Karpas-422 (cell line): ENCODE measurements around the gene KCNQ5. TPM values are rescaled to one million over a fixed set of nuclear protein-coding genes. Genes with fewer than 3 reads are reported as not detected.

Experiments used
- DNase-seq: peaks from one replicate; pipeline ENCODE4 v3.0.0-alpha.2; 2015
- H2AFZ ChIP-seq: fragments of 200-600 bp; sonication (generic); 2 replicates; pipeline ENCODE4 v1.6.1; 2014; ENCODE audit warnings: antibody characterized with exemption, low read length, mixed read lengths
- H3K27ac ChIP-seq: fragments of 200-600 bp; sonication (generic); 2 replicates; pipeline ENCODE4 v1.5.1; 2014; ENCODE audit warnings: mild to moderate bottlenecking, low read length, moderate library complexity
- H3K27me3 ChIP-seq: fragments of 200-600 bp; sonication (generic); 2 replicates; pipeline ENCODE4 v1.6.1; 2014; ENCODE audit warnings: low read length, mixed read lengths
- H3K36me3 ChIP-seq: fragments of 200-600 bp; sonication (generic); 2 replicates; pipeline ENCODE4 v1.6.1; 2014; ENCODE audit warnings: low read length, mixed read lengths; ENCODE audit not compliant: insufficient read depth
- H3K4me1 ChIP-seq: fragments of 200-600 bp; sonication (generic); 2 replicates; pipeline ENCODE4 v1.6.1; 2014; ENCODE audit warnings: mild to moderate bottlenecking, low read length, mixed read lengths
- H3K4me2 ChIP-seq: fragments of 200-600 bp; sonication (generic); 2 replicates; pipeline ENCODE4 v1.6.1; 2014; ENCODE audit warnings: low read length, low read depth, mild to moderate bottlenecking; ENCODE audit not compliant: poor library complexity, severe bottlenecking
- H3K4me3 ChIP-seq: fragments of 200-600 bp; sonication (generic); 2 replicates; pipeline ENCODE4 v1.5.1; 2014; ENCODE audit warnings: mild to moderate bottlenecking, antibody characterized with exemption, low read length, mixed read lengths
- H3K79me2 ChIP-seq: fragments of 200-600 bp; sonication (generic); 2 replicates; pipeline ENCODE4 v1.6.1; 2014; ENCODE audit warnings: mild to moderate bottlenecking, low read length, mixed read lengths
- H3K9ac ChIP-seq: fragments of 200-600 bp; sonication (generic); 2 replicates; pipeline ENCODE4 v1.6.0; 2014; ENCODE audit warnings: low read length
- H3K9me2 ChIP-seq: fragments of 200-600 bp; sonication (generic), shearing (Covaris generic); replicated peaks from 2 replicates; pipeline ENCODE4 v1.6.0; 2014; ENCODE audit warnings: mild to moderate bottlenecking, low read length, moderate library complexity; ENCODE audit not compliant: insufficient read depth
- H3K9me3 ChIP-seq: fragments of 300-700, 200-600 bp; sonication (generic); 2 replicates; pipeline ENCODE4 v1.6.1; 2014; ENCODE audit warnings: low read length, mixed read lengths
- H4K20me1 ChIP-seq: fragments of 200-600 bp; sonication (generic); 2 replicates; pipeline ENCODE4 v1.6.1; 2014; ENCODE audit warnings: mild to moderate bottlenecking, antibody characterized with exemption, low read length, low read depth; ENCODE audit not compliant: insufficient read depth
- total RNA-seq: library from RNA; depleted of rRNA; stranded (reverse); fragments of >200 nt; shearing (Covaris generic); gene quantifications from 2 replicates; pipeline ENCODE4 v1.2.3, GENCODE V29; 2014; ENCODE audit warnings: low replicate concordance

The KCNQ5 gene
- total RNA-seq, 1 experiment from 2014 or later: 50.5 TPM

DNA sequence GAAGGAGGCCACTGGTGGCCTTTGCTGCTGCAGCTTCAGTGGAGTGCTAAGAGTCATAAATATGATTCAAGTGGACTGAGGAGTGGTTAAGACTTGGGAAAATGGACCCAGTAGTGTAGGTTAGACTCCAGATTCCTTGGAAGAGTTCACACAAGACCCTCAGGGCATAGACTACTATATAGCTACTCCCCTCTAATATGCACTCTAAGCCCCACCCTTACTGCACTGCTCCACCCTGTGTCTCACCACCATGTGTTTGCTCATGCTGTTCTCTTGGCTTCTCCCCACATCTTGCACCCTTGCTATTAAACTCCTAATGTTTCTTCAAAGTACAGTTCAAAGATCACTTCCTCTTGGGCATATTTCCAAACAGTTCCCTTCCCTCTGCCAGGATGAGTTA lies 5.7 kb downstream of the KCNQ5 start:
- Histone ChIP-seq H3K4me1 (peaks cover 33% of the 10 kb centered on the region), H2AFZ (no peak overlapping the region), H3K9me2 (no peaks in the 10 kb centered on the region), H3K27me3 (no peaks in the 10 kb centered on the region), H3K27ac (no peak overlapping the region), H3K4me3 (no peak overlapping the region), H3K36me3 (peaks cover 54% of the 10 kb centered on the region), H3K4me2 (no peak overlapping the region), H3K79me2 (peaks cover 99% of the 10 kb centered on the region), H4K20me1 (no peaks in the 10 kb centered on the region), H3K9me3 (no peaks in the 10 kb centered on the region), H3K9ac (no peak overlapping the region)
- no peak for DNase-seq

DNA sequence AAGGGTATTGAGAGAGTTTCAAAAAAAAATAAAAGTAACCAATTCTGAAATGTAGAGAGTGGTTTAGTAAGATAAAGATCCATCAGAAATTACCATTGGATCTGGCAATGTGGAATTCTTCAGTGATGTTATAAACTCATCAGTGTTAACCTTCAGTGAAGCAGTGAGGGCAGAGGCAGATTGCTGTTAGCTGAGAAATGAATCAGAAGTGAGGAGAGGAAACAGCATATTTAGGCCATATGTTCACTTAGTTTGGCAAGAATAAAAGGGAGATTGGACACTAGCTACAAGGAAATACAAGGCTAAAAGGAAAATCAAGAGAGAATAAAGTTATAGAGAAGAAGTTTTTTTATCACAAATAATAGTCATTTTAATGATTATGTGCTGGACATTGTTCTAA lies 9.6 kb downstream of the KCNQ5 start:
- Histone ChIP-seq H3K36me3 (peaks cover 46% of the 10 kb centered on the region), H3K4me2 (no peak overlapping the region), H3K27me3 (no peaks in the 10 kb centered on the region), H4K20me1 (no peaks in the 10 kb centered on the region), H3K4me3 (no peak overlapping the region), H3K27ac (no peak overlapping the region), H3K79me2 (peaks cover 99% of the 10 kb centered on the region), H3K9ac (no peak overlapping the region), H3K9me2 (no peaks in the 10 kb centered on the region), H3K9me3 (no peaks in the 10 kb centered on the region), H3K4me1 (peaks cover 28% of the 10 kb centered on the region), H2AFZ (no peak overlapping the region)
- no peak for DNase-seq

DNA sequence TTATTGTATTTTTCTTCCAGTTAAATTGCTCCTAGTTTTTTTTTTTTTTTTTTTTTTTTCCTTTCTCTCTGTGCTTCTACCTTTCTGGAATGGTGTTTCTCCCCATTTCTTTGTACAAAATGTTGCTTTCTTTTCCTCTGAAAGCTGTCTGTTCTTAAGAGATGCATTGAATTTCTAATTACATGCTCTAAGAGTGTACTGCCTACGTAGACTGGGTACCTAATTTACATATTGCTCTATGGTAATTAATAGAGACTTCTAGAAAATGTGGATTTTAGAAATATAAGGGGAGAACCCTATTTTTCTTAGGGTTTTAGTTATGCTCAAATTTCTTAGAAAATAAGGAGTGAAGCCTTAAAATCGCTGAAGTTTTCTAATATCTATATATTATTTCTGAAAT lies 13.8 kb downstream of the KCNQ5 start:
- Histone ChIP-seq H2AFZ (no peak overlapping the region), H3K4me2 (peak overlapping the region; percentile 47), H3K9ac (no peak overlapping the region), H3K9me3 (no peaks in the 10 kb centered on the region), H3K9me2 (no peaks in the 10 kb centered on the region), H3K79me2 (peaks cover 99% of the 10 kb centered on the region), H4K20me1 (no peaks in the 10 kb centered on the region), H3K27ac (peak overlapping the region; percentile 46), H3K27me3 (no peaks in the 10 kb centered on the region), H3K4me1 (peaks cover 49% of the 10 kb centered on the region), H3K4me3 (no peak overlapping the region), H3K36me3 (peaks cover 29% of the 10 kb centered on the region)
- DNase-seq: no peak

DNA sequence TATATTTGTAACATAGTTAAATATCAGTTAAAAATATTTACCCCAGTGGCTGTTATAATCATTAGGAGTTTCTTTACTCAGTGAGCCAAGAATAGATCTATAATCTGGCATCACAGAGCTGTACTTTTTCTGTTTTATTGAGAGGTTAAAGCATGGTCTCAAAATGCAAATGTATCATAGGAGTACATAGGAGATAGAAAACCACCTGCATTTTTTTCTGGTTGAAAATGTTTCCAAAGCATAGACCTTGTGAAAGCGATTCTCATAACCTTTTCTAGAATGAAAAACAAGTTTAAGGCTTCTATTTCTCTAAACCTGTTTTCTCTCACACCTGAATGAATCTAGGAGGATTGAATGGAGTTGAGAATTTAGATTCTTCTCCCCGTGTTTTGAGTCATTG lies 14.4 kb downstream of the KCNQ5 start:
- H3K9me3 ChIP-seq: no peaks in the 10 kb centered on the region
- no peak for DNase-seq
- H3K9me2 ChIP-seq: no peaks in the 10 kb centered on the region
- peaks cover 99% of the 10 kb centered on the region for H3K79me2 ChIP-seq
- peak overlapping the region; percentile 46 for H3K27ac ChIP-seq
- H3K4me1 ChIP-seq: peaks cover 55% of the 10 kb centered on the region
- peaks cover 23% of the 10 kb centered on the region for H3K36me3 ChIP-seq
- H3K4me2 ChIP-seq: peak overlapping the region; percentile 47
- no peak overlapping the region for H3K4me3 ChIP-seq
- no peak overlapping the region for H2AFZ ChIP-seq
- no peak overlapping the region for H3K9ac ChIP-seq
- H3K27me3 ChIP-seq: no peaks in the 10 kb centered on the region
- no peaks in the 10 kb centered on the region for H4K20me1 ChIP-seq

DNA sequence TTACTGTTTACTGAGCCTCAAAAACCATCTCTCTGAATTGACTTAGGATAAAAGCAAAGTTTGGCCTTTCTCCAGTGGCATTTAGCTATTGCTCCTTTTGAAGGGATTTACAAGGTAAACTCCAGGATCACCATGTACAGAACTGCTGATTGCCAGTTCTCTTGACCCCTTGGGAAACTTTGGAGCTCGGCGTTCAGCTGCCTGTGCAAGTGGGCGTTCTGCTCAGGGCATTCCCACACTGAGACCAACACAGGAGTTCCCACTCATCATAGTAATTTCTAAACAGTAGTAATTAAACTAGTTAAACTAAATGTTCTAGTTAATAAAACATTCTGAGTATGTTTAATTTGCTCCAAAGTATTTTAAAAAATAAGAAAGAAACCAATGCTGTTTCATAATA lies 14.9 kb downstream of the KCNQ5 start:
- H3K36me3 ChIP-seq: peaks cover 20% of the 10 kb centered on the region
- no peak overlapping the region for H2AFZ ChIP-seq
- no peaks in the 10 kb centered on the region for H3K9me3 ChIP-seq
- H3K4me3 ChIP-seq: no peak overlapping the region
- DNase-seq: no peak
- no peaks in the 10 kb centered on the region for H4K20me1 ChIP-seq
- H3K27me3 ChIP-seq: no peaks in the 10 kb centered on the region
- H3K4me2 ChIP-seq: no peak overlapping the region
- H3K4me1 ChIP-seq: peaks cover 59% of the 10 kb centered on the region
- H3K79me2 ChIP-seq: peaks cover 99% of the 10 kb centered on the region
- no peak overlapping the region for H3K9ac ChIP-seq
- peak overlapping the region; percentile 46; the same call in 1 of the 2 replicates for H3K27ac ChIP-seq
- H3K9me2 ChIP-seq: no peaks in the 10 kb centered on the region

DNA sequence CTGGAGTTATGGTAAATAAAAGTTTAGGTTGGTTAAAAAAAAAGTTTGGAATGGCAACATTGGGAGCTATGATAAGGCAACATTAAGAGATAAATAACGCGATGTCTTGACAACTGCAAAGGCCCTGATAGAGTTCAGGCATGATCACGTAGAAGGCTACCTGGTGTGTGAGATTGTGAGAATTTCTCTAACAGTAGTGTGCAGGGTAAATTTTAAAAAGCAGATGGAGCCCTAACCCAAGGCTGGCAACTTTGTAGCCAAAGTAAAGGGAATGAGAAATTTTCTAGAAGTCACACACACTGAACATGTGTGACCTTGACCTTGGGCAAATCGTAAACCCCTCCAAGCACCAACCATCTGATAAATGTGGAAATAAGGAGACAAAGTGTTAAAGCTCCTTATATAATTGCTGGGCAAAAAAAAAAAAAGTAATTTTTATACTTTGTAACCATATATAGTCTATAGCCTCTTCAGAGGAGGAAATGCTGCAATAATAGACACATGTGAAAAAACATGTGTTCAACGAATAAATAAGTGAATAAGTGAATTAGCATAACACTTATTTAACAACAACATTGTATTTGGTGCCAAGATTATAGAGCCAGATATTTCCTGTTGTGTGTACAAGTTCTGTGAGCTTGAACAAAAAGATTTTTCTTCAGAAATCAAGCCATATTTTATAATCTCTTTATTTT lies 18.2 kb downstream of the KCNQ5 start:
- no peak overlapping the region for H3K27ac ChIP-seq
- no peak overlapping the region for H3K9ac ChIP-seq
- no peak overlapping the region for H3K4me2 ChIP-seq
- no peak for DNase-seq
- no peaks in the 10 kb centered on the region for H3K9me3 ChIP-seq
- H3K36me3 ChIP-seq: peaks cover 19% of the 10 kb centered on the region; the same call in 1 of the 2 replicates
- no peaks in the 10 kb centered on the region for H4K20me1 ChIP-seq
- H3K27me3 ChIP-seq: no peaks in the 10 kb centered on the region
- H3K9me2 ChIP-seq: no peaks in the 10 kb centered on the region
- H3K4me1 ChIP-seq: peaks cover 63% of the 10 kb centered on the region
- H2AFZ ChIP-seq: no peak overlapping the region
- H3K4me3 ChIP-seq: no peak overlapping the region
- H3K79me2 ChIP-seq: peaks cover 100% of the 10 kb centered on the region

DNA sequence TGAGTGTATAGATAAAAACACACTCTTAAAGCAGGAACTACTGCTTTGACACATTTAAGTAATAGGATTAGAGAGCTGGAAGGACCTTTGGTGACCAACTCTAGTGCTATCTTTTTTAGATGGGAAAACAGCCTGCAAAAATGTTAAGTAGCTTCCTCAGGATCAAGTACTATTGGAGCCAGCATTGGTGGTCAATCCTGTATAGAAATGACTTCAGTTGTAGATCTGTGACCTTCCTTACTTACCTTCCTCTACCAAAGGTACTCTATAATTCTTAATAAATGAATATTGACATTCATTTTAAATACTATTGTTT lies 18.7 kb downstream of the KCNQ5 start:
- Histone ChIP-seq H3K27ac (no peak overlapping the region), H3K36me3 (peaks cover 19% of the 10 kb centered on the region; the same call in 1 of the 2 replicates), H4K20me1 (no peaks in the 10 kb centered on the region), H3K9ac (no peak overlapping the region), H3K79me2 (peaks cover 100% of the 10 kb centered on the region), H3K9me2 (no peaks in the 10 kb centered on the region), H3K27me3 (no peaks in the 10 kb centered on the region), H3K4me3 (no peak overlapping the region), H2AFZ (no peak overlapping the region), H3K4me2 (no peak overlapping the region), H3K4me1 (peaks cover 59% of the 10 kb centered on the region), H3K9me3 (no peaks in the 10 kb centered on the region)
- no peak for DNase-seq

DNA sequence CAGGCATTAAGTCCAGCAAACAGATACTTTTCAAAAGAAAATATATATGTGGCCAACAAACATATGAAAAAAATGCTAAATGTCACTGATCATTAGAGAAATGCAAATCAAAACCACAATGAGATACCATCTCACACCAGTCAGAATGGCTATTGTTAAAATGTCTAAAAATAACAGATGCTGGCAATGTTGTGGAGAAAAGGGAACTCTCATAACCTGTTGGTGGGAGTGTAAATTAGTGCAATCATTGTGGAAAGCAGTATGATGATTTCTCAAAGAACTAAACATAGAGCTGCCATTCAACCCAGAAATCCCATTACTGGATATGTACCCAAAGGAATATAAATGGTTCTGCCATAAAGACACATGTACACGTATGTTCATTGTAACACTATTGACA lies 20.6 kb downstream of the KCNQ5 start:
- Histone ChIP-seq H3K9me3 (no peaks in the 10 kb centered on the region), H2AFZ (no peak overlapping the region), H3K27ac (no peak overlapping the region), H3K79me2 (peaks cover 99% of the 10 kb centered on the region), H3K4me1 (peaks cover 62% of the 10 kb centered on the region), H4K20me1 (no peaks in the 10 kb centered on the region), H3K27me3 (no peaks in the 10 kb centered on the region), H3K9ac (no peak overlapping the region), H3K4me2 (no peak overlapping the region), H3K4me3 (no peak overlapping the region), H3K9me2 (no peaks in the 10 kb centered on the region), H3K36me3 (peaks cover 13% of the 10 kb centered on the region; the same call in 1 of the 2 replicates)
- DNase-seq: no peak
